Nephron progenitor cell (in vitro differentiated cells): ENCODE results near the gene GAS2L1.
A peak's percentile ranks its signal among the peaks of the same experiment; 100 is the strongest.

Experiments used
- DNase-seq: peaks from one replicate; pipeline ENCODE4 v3.0.0; 2021
- H3K27ac Mint-ChIP-seq: 2 replicates; pipeline ENCODE4 v1.8.0; 2021; ENCODE audit warnings: mild to moderate bottlenecking, moderate library complexity, mixed read lengths
- H3K27me3 Mint-ChIP-seq: 2 replicates; pipeline ENCODE4 v1.8.0; 2021; ENCODE audit warnings: mild to moderate bottlenecking, low read depth, mixed read lengths; ENCODE audit not compliant: poor library complexity
- H3K36me3 Mint-ChIP-seq: 2 replicates; pipeline ENCODE4 v1.8.0; 2021; ENCODE audit warnings: low read depth, mixed read lengths
- H3K4me1 Mint-ChIP-seq: 2 replicates; pipeline ENCODE4 v1.8.0; 2021; ENCODE audit warnings: mixed read lengths
- H3K4me3 Mint-ChIP-seq: 2 replicates; pipeline ENCODE4 v1.8.0; 2021; ENCODE audit warnings: mild to moderate bottlenecking, moderate library complexity, mixed read lengths
- H3K9me3 Mint-ChIP-seq: 2 replicates; pipeline ENCODE4 v1.8.0; 2021; ENCODE audit warnings: mild to moderate bottlenecking, moderate library complexity, mixed read lengths
- TF ChIP-seq, protein P1 (sequence below): fragments of 200-600 bp; sonication (generic); IDR thresholded peaks from 2 replicates; pipeline ENCODE4 v1.5.0; 2021; ENCODE audit warnings: antibody characterized with exemption

GAS2L1 gene

DNA sequence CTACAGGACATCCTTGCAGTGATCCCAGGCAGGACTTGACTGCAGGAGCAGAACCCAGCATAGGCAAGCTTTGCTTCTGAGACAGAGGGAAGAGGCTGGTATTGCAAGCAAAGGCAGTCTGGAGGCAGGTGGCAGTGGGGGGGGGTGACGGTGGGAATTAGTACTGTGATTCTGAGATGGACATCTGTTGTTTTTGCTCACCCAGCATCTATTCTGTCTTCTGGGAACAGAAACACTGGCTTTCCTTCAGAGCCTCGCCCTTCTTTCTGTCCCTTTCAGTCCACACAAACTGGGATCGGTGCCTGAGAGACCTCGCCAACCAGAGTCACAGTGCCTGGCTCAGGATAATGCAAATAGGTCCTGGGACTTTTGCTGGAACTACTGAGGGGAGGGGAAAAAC lies 40.2 kb downstream of the GAS2L1 start:
- Mint-ChIP-seq H3K27me3 (peaks cover 4% of the 10 kb centered on the region), H3K9me3 (no peaks in the 10 kb centered on the region)

DNA sequence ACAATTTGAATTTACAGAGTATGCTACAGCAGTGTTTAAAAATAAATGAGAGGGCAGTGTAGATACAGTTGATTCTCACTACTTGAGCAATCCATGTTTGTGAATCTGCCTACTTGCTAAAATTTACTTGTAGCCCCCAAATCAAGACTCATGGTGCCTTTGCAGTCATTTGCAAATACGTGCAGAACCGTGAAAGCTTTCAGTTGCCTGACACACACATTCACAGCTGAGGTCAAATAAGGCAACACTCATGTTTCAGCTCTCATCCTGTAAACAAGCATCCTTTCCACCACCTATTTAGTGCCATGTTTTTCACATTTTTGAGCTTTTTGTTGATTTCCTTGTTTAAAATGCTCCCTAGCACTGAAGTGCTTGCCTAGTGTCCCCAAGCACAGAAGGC lies 41.6 kb downstream of the GAS2L1 start:
- H3K36me3 Mint-ChIP-seq, result peaks cover 35% of the 10 kb centered on the region
- H3K4me3 Mint-ChIP-seq, result no peak overlapping the region
- TF ChIP-seq, protein P1, sequence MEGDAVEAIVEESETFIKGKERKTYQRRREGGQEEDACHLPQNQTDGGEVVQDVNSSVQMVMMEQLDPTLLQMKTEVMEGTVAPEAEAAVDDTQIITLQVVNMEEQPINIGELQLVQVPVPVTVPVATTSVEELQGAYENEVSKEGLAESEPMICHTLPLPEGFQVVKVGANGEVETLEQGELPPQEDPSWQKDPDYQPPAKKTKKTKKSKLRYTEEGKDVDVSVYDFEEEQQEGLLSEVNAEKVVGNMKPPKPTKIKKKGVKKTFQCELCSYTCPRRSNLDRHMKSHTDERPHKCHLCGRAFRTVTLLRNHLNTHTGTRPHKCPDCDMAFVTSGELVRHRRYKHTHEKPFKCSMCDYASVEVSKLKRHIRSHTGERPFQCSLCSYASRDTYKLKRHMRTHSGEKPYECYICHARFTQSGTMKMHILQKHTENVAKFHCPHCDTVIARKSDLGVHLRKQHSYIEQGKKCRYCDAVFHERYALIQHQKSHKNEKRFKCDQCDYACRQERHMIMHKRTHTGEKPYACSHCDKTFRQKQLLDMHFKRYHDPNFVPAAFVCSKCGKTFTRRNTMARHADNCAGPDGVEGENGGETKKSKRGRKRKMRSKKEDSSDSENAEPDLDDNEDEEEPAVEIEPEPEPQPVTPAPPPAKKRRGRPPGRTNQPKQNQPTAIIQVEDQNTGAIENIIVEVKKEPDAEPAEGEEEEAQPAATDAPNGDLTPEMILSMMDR, result no peak
- no peaks in the 10 kb centered on the region for H3K9me3 Mint-ChIP-seq
- no peak overlapping the region for H3K27ac Mint-ChIP-seq
- H3K27me3 Mint-ChIP-seq, result peaks cover 4% of the 10 kb centered on the region
- H3K4me1 Mint-ChIP-seq, result peaks cover 20% of the 10 kb centered on the region
- DNase-seq, result no peak

More for the DNA sequence above, 40.2 kb downstream of the GAS2L1 start:
- Mint-ChIP-seq H3K36me3 (peaks cover 38% of the 10 kb centered on the region), H3K4me1 (peaks cover 26% of the 10 kb centered on the region), H3K4me3 (no peak overlapping the region), H3K27ac (no peak overlapping the region)
- TF ChIP-seq, protein P1, result no peak
- no peak for DNase-seq

DNA sequence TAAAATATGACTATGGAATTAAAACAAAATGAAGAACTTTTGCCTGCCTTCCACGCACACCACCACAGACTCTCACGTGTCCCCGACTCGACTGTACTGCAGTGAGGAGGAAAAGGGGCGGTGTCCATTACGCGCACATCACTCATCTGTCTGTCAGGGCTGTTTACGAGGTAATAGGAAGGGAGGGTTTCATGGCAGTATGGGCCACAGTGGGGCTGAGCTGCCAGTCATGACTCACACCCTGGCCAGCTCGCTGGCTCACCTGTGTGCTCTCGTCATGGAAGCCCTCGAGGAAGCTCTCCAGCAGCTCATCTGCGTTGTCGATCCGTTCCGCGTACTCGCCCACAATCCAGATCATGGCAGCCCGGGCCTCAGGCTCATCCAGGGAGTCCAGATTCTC lies 42.5 kb downstream of the GAS2L1 start:
- no peaks in the 10 kb centered on the region for H3K9me3 Mint-ChIP-seq
- DNase-seq, result no peak
- no peak overlapping the region for H3K4me3 Mint-ChIP-seq
- H3K36me3 Mint-ChIP-seq, result peaks cover 39% of the 10 kb centered on the region
- no peak overlapping the region for H3K27ac Mint-ChIP-seq
- H3K27me3 Mint-ChIP-seq, result peaks cover 4% of the 10 kb centered on the region
- TF ChIP-seq, protein P1, result no peak
- H3K4me1 Mint-ChIP-seq, result peaks cover 14% of the 10 kb centered on the region

DNA sequence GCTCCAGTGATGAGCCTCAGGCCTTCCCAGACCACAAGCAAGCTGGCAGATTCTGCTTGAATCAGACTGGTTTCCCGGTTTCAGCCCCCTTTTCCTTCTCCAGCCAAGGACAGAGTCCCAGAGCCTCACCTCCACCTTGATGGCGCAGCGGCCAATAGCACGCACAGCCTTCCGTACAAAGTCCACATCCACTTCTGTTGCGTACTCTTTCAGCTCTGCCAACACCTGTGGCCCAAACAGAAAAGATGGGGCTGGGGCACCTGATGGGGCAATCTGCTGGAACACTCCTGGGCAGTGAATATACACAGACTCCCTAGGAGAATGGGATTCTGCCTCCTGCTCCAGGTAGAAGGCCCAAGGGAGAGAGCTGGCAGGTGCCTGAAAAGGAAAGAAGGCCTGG lies 44.6 kb downstream of the GAS2L1 start:
- no peak for DNase-seq
- peaks cover 4% of the 10 kb centered on the region for H3K27me3 Mint-ChIP-seq
- no peak overlapping the region for H3K4me3 Mint-ChIP-seq
- no peaks in the 10 kb centered on the region for H3K9me3 Mint-ChIP-seq
- TF ChIP-seq, protein P1, result no peak
- H3K36me3 Mint-ChIP-seq, result peaks cover 40% of the 10 kb centered on the region
- H3K4me1 Mint-ChIP-seq, result peaks cover 11% of the 10 kb centered on the region
- H3K27ac Mint-ChIP-seq, result no peak overlapping the region

DNA sequence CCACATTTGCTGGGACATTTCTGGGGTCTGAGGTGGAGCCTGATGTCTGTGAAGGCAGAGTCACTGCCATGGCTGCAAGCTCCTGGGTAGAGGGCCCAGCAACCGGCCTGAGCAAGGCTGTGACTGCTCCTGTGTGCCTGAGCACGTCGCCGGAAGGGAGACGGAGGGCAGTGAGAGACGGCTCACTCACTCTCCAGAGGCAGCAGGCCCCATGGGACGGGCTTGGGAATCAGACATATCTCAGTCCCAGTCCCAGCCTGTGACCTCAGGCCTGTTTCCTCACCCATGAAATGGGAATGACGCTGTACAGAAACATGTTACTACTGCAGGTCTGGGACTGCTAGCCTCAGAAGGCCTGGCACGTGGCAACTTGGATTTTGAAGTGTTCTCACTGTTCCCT lies 45.4 kb downstream of the GAS2L1 start:
- Mint-ChIP-seq H3K36me3 (peaks cover 37% of the 10 kb centered on the region), H3K27ac (peak overlapping the region; percentile 16), H3K4me1 (peaks cover 3% of the 10 kb centered on the region), H3K9me3 (no peaks in the 10 kb centered on the region), H3K27me3 (peaks cover 4% of the 10 kb centered on the region), H3K4me3 (no peak overlapping the region)
- TF ChIP-seq, protein P1, result no peak
- DNase-seq, result no peak

DNA sequence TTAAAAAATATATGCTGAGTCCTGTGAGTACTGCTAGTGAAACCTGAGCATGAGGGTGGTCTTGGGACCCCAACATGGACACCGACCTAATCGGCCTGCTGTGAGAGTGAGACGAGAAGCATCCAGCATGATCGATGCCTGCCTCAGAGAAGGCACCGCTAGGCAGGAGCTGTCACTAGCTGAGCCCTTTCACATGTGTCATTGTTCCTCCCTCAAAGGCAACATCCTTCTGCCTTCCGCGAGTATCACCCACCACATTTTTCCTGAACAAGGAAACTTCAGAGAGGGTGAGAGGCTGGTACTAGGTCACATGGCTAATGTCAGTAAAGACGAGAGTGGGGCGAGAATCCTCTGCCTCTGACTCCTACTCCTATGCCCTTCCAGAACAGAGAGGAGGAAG lies 46.3 kb downstream of the GAS2L1 start:
- DNase-seq, result no peak
- H3K9me3 Mint-ChIP-seq, result no peaks in the 10 kb centered on the region
- H3K27ac Mint-ChIP-seq, result peak overlapping the region; percentile 82
- H3K4me3 Mint-ChIP-seq, result no peak overlapping the region
- H3K4me1 Mint-ChIP-seq, result no peaks in the 10 kb centered on the region
- H3K27me3 Mint-ChIP-seq, result peaks cover 1% of the 10 kb centered on the region
- H3K36me3 Mint-ChIP-seq, result peaks cover 37% of the 10 kb centered on the region
- TF ChIP-seq, protein P1, result no peak
